Measurements from ENCODE around the gene INTS13.
"Not testable (repeated sequence)": the region's sequence is repeated elsewhere in the genome, so short reads cannot be mapped to it uniquely, and the experiment has no call there.

INTS13 gene

GRCh38 chr12:26935636-26936378, 2.0 kb downstream of the INTS13 start:
- no peak for DNase-seq (ENCODE audit: low read depth)

DNA sequence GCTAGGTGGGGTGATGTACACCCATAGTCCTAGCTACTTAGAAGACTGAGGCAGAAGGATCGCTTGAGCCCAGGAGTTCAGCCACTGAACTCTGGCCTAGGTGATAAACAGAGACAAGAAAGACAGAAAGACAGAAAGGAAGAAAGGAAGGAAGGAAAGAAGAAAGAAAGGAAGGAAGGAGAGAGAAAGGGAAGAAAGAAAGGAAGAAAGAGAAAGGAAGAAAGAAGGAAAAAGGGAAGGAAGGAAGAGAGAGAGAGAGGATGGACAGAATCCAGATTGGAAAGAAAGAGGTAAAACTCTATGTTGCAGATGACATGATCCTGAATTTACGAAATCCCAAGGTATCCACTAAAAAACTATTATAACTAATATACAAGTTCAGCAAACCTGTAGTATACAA, 8.2 kb downstream of the INTS13 start:
- no peak for DNase-seq (ENCODE audit: low read depth)

- DNase-seq (ENCODE audit: low read depth), result no peak
These were observed 9.1 kb downstream of the INTS13 start for GRCh38 chr12:26928661-26929060.

DNA sequence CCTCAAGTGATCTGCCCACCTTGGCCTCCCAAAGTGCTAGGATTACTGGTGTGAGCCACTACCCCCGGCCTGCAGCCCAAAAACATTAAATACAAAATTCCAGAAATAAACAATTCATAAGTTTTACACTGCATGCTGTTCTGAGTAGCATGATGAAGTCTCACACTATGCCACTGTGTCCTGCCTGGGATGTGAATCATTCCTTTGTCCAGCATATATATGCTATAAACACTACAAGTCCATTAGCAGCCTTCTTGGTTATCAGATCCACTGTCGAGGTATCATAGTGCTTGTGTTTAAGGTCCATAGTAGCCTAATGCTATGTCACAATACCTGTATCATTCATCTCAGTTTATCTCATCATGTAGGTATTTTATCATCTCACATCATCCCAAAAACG, 15.9 kb downstream of the INTS13 start:
- DNase-seq (ENCODE audit: low read depth), result no peak

GRCh38 chr12:26919216-26919555, 18.6 kb downstream of the INTS13 start:
- DNase-seq (ENCODE audit: low read depth), result no peak

DNA sequence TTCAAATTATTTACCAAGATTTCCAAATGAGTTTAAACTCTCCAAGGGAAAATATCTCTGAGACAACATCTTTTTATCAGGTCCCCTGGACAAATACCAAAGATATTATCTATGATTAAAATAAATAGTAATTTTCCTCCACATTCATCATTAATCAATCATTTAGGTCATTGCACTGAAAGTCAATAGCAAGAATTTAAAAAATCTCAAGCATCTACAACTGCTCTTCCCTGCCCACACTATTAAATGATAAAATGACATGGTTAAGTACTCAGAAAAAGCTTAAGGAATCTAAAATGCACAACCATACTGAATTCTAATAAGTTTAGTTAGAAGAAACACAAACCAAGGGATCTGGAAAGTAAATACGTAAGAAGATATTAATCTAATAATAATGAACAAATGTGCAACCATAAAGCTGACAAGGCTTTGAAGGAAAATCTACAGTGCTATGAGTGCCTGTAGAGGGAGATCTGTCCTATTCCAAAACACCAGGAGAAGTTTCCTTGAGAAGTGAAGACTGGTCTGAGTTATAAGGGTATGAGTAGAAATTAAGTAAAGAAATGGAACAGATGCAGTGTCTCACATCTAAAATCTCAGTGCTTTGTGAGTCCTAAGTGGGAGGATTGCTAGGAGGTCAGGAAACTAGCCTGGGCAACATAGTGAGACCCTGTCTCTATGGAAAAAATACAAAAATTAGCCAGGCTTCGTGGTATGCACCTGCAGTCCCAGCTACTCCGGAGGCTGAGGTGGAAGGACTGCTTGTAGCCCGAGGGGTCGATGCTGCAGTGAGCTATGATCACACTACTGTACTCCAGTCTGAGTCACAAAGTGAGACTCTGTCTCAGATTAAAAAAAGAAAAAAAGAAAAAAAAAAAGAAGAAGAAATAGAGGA, 19.2 kb downstream of the INTS13 start:
- DNase-seq (ENCODE audit: low read depth), result no peak

- no peak for DNase-seq (ENCODE audit: low read depth)
These were observed 31.1 kb downstream of the INTS13 start for GRCh38 chr12:26906704-26907103.

DNA sequence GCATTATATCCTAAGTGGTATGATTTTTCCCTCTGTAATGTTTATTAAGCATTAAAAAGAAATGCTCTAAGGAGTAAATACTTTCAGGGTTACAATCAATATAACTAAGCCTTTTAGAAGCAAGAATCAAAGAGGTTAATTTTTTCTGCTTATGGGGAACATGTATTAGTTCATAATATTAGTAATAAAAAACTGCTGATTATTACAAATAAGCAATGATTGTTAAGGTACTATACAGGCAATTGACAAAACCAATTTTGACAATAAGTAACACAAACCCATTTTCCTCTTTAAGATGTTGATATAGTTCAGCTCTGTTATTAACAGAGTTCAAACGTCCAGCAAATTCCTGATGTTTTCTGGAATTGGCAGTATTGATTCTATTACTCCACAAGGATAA, 31.8 kb downstream of the INTS13 start:
- no peak for DNase-seq (ENCODE audit: low read depth)

DNA sequence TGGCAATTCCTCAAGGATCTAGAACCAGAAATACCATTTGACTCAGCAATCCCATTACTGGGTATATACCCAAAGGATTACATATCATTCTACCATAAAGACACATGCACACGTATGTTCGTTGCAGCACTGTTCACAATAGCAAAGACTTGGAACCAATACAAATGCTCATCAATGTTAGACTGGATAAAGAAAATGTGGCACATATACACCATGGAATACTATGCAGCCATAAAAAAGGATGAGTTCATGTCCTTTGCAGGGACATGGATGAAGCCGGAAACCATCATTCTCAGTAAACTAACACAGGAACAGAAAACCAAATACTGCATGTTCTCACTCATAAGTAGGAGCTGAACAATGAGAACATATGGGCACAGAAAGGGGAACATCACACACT, 34.4 kb downstream of the INTS13 start:
- DNase-seq (ENCODE audit: low read depth), result not testable (repeated sequence)

DNA sequence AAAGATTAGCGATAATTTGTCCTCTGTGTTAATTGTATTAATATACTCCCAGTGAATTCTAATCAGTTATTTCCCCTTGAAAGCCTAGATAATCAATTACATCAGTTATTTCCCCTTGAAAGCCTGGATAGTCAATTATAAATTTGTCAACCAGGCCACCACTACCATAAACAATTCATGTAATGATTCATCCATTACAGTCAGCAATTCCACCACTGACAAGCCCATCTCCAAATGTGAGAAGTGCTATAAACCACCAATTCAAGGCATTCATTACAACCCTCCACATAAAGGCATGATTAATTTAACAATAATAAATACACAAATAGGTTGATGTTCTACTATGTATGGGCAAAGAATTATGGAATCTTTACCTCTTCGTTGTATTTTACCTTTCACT, 40.9 kb downstream of the INTS13 start:
- no peak for DNase-seq (ENCODE audit: low read depth)

GRCh38 chr12:26895672-26896071, 42.1 kb downstream of the INTS13 start:
- no peak for DNase-seq (ENCODE audit: low read depth)

DNA sequence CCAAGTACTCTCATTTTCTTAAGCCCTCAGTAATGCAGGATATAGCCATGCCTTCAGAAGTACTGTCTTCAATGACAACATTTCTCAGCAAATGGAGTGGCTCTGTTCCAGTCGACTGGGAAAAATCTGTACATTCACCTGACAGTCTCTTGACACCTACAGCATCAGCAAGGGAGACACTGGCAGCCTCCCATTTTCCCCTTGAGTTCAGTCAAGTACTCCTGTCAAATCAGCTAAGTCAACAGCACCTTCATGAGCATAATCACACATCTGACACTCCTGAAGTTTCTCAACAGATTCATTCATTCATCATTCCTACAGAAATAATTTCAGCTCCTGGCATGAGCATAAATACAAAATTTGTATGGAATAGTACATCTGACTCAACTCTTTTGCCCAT, 46.1 kb downstream of the INTS13 start:
- DNase-seq (ENCODE audit: low read depth), result no peak

DNA sequence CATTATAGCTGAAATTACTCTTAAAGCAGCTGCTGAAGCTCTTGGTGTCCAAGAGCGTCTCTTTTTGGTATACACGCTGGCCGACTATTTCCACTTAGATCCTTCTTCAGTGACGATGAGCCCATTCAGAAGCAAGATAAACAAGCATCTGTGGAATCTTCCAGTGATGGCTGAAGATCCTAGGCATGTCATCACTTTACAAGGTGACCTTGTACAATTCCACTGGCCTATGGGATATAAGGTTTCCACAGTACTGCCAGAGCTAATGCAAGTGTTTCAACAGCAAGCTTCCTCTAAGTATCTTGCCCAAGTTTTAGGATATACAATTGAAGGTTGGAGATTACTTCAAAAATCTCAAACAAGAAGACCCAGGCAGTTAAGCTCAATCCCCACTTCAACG, 47.0 kb downstream of the INTS13 start:
- DNase-seq (ENCODE audit: low read depth), result no peak

DNA sequence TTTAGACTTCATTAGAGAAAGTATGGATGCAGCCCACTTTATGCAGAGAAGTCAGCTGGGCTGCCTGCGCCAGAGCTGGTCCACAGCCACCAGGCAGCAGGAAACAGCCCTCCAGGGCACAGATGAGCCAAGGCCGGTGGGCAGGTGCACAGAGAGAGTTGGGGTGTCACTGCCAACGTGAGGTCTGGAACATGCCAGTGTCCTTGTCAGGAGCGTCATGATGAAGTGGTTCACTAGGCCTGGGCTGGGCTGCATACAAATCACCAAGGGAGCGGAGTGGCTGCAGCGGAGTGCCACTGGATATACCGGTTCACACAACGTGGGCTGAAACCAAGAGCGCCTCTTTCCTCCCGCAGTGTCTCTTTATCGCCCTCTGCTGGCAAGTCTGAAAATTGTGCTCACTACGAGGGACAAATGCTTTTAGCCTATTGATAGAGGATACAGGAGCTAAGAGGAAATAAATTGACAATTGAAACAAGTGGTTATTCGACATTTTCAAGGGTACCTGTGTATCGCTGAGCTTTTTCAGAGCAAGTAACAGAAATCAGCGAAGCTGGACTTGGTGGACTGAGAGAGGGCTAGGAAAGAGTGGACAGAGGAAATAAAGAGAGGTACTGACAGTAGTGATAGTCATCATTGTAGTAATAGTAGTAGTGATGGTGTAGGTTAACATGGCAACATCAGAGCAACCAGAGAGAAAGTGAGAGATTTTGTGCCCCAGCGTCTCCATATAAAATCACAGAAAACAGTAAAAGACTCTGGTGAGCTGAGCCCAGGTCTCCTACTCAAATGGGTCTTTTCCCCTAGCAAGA, 52.8 kb downstream of the INTS13 start:
- peak; percentile 47 for DNase-seq (ENCODE audit: low read depth)

DNA sequence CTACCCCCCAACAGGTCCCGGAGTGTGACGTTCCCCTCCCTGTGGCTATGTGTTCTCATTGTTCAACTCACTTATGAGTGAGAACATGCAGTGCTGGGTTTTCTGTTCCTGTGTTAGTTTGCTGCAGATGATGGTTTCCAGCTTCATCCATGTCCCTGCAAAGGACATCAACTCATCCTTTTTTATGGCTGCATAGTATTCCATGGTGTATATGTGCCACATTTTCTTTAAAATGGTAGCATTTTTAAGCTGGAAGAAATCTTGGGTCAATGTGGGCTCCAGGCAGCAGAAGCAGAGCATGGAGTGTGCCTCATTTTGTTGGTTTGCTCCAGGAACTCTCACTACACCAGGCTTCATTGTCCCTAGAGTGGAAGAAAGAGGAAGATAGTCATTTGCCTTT, 57.2 kb downstream of the INTS13 start:
- no peak for DNase-seq (ENCODE audit: low read depth)

DNA sequence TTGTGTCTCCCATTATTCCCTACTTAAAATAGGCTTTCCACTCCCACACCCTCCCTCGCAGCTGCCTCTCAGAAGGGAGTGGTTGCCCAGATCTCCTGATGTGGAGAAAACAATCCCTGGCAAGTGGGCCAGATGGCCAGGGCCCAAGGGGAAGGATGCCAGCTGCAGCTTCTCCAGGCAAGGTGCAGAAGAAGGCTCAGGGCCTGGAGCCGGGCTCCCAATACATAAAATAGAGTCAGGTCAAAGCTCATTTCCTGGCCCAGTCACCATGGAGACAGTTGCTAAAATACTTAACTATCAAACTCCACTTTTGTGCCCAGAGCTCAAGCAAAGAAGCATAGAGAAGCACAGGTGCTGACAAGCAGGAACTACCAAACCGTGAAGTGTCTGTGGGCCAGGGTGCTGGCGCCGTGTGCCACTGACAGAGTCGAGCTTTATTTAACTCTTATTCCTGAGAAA, 59.1 kb downstream of the INTS13 start:
- no peak for DNase-seq (ENCODE audit: low read depth)

DNA sequence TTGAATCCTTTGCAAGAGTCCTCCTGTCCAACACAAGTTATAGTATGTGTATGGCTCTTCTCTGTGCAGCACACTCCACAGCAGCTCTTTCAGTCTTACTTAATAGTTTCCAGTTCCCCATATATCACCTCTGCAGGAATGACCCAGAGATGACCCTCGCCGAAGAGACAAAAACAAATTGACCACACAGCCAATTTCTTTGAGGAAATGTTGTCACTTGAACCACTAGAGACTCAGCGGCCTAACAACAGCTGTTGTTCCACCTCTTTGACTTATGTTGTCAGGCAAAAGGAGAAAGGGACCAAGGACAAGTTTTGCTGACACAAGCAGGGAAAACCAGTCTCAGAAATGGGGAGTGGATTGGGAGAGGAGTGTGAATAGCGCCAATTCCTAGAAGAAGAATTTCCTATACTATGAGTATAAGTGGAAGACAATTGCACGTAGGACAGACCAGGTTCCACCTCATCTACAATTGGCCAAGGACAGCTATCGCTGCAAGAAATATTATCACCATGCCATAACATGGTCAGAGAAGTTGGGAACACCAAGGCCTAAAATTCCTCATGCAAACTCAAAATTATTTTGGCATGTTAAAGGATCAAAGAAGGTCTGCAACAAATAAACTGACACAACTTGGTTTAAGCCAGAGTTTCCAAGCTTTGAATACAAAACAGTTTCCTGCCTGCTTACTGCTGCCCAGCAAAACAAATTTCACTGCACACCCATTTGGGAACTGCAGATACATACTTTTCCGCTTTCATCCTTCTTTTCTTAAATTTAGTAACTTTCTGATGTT, 63.1 kb downstream of the INTS13 start:
- no peak for DNase-seq (ENCODE audit: low read depth)

DNA sequence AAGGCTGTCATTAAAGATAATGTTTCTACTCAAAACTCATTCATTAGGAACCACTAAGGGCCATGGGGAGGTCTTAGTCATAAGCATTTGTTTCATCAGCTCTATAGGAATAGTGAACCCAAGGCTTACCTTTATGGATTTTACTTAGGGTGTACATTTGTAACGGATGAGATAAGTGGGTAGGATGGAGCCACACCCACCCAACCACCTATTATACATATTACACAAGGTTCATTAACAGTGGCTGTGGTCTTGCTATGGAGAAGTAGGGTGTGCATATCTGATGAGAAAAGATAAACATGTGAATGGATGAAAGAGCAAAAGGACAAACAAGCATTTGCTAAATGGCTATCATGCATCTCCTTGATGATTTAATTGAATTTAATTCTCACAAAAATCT, 65.2 kb downstream of the INTS13 start:
- no peak for DNase-seq (ENCODE audit: low read depth)

- DNase-seq (ENCODE audit: low read depth), result no peak
These were observed 65.8 kb downstream of the INTS13 start for GRCh38 chr12:26871985-26872384.

- no peak for DNase-seq (ENCODE audit: low read depth)
These were observed 67.0 kb downstream of the INTS13 start for GRCh38 chr12:26870491-26871419.

All from stimulated activated CD8-positive, alpha-beta memory T cell treated with anti-CD3 and anti-CD28 coated beads, Interleukin-15, amount 100 ng/mL, for 24 hours (primary cell).